Measurements from ENCODE around the gene APBB2. TPM values are rescaled to one million over a fixed set of nuclear protein-coding genes. Genes with fewer than 3 reads are reported as not detected.

APBB2 gene
- total RNA-seq, 3 donors from 2014 or later (not counting 1 experiment from before 2014, with no cell fraction given): 0.38 to 0.48 TPM; not detected in 1

DNA sequence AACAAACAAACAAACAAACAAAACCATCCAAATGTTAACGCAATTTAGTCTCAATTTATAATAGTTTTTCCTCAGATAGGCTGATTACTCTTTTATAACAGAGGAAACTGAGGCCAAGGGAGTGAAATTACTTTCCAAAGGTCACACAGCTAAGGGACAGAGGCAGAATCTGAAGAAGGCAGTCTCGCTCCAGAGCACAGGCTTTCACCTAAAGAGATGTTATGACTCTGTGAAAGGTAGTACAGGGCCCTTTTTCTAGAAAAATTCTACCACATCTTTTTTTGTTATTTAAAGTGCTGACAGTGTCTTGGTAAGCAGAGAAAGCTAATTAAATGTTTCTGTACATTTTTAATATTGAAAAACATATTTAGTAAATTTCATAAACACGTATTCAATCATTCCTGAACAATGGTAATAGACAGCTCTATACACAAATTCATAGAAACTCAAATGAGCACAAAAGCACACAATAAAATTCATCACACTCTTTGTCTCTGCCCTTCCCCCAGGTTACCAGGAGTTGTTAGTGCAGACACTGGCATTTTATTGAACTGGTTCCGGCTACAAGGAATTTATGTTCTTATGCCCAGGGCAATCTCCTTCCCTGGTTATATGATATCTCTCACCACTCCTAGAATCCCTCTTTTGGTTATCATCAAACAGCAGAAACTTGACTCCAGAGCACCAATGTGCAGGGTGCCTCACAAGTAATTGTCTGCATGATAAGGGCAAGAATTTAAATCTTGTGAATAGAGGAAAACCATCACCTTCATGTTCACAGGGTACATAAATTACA, 7.7 kb upstream of the APBB2 start:
- TF ChIP-seq, protein P1, sequence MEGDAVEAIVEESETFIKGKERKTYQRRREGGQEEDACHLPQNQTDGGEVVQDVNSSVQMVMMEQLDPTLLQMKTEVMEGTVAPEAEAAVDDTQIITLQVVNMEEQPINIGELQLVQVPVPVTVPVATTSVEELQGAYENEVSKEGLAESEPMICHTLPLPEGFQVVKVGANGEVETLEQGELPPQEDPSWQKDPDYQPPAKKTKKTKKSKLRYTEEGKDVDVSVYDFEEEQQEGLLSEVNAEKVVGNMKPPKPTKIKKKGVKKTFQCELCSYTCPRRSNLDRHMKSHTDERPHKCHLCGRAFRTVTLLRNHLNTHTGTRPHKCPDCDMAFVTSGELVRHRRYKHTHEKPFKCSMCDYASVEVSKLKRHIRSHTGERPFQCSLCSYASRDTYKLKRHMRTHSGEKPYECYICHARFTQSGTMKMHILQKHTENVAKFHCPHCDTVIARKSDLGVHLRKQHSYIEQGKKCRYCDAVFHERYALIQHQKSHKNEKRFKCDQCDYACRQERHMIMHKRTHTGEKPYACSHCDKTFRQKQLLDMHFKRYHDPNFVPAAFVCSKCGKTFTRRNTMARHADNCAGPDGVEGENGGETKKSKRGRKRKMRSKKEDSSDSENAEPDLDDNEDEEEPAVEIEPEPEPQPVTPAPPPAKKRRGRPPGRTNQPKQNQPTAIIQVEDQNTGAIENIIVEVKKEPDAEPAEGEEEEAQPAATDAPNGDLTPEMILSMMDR (IDR thresholded peaks at IDR 0.05): no peak
- Histone ChIP-seq H3K4me1 (ENCODE audit: control insufficient read depth, insufficient read depth, low read length) (no peaks in the 10 kb centered on the region), H3K9me3 (ENCODE audit: control insufficient read depth, insufficient read depth, low read length) (no peaks in the 10 kb centered on the region), H3K27ac (ENCODE audit: low read length) (no peak overlapping the region), H3K27me3 (ENCODE audit: control insufficient read depth, insufficient read depth, low read length) (peaks cover 3% of the 10 kb centered on the region), H3K36me3 (ENCODE audit: control insufficient read depth, insufficient read depth, low read length) (no peaks in the 10 kb centered on the region), H3K4me3 (ENCODE audit: low read length) (no peak overlapping the region)
- Mint-ChIP-seq H3K27me3 (ENCODE audit: low read depth in 2 of 2) (peaks cover 14 to 23% of the 10 kb centered on the region in 2 donors), H3K9me3 (no peaks in the 10 kb centered on the region), H3K27ac (no peak overlapping the region), H3K4me3 (no peak overlapping the region), H3K36me3 (no peaks in the 10 kb centered on the region), H3K4me1 (peaks cover 0 to 1% of the 10 kb centered on the region in 2 donors)
- WGBS (ENCODE audit: insufficient coverage): 86% methylated on average over 4 of the region's 4 CpGs
- intact Hi-C loops (cut with micrococcal nuclease): no loop called here
- ATAC-seq: no peak
- DNase-seq: no peak

- Histone ChIP-seq H3K4me1 (ENCODE audit: control insufficient read depth, insufficient read depth, low read length) (peaks cover 14% of the 10 kb centered on the region), H3K9me3 (ENCODE audit: control insufficient read depth, insufficient read depth, low read length) (no peaks in the 10 kb centered on the region), H3K27me3 (ENCODE audit: control insufficient read depth, insufficient read depth, low read length) (peaks cover 18% of the 10 kb centered on the region), H3K27ac (ENCODE audit: low read length) (no peak overlapping the region), H3K36me3 (ENCODE audit: control insufficient read depth, insufficient read depth, low read length) (no peaks in the 10 kb centered on the region), H3K4me3 (ENCODE audit: low read length) (no peak overlapping the region)
- Mint-ChIP-seq H3K9me3 (peaks cover 0 to 4% of the 10 kb centered on the region in 2 donors), H3K4me3 (no peak overlapping the region), H3K4me1 (peaks cover 13 to 14% of the 10 kb centered on the region in 2 donors), H3K36me3 (no peaks in the 10 kb centered on the region), H3K27me3 (ENCODE audit: low read depth in 2 of 2) (peaks cover 32 to 40% of the 10 kb centered on the region in 2 donors), H3K27ac (no peak overlapping the region)
- ATAC-seq (no peak), DNase-seq (no peak)
- TF ChIP-seq, protein P1 (IDR thresholded peaks at IDR 0.05): no peak
- intact Hi-C loops (cut with micrococcal nuclease): no loop called here
- 88% methylated on average over 2 of the region's 3 CpGs for WGBS (ENCODE audit: insufficient coverage)
Observed at GRCh38 chr4:41219421-41219950, 5.1 kb upstream of the APBB2 start.

- H3K4me3 ChIP-seq (ENCODE audit: low read length): no peak overlapping the region
- DNase-seq (no peak), ATAC-seq (no peak)
- no peaks in the 10 kb centered on the region for H3K9me3 ChIP-seq (ENCODE audit: control insufficient read depth, insufficient read depth, low read length)
- Mint-ChIP-seq H3K27ac (no peak overlapping the region), H3K36me3 (no peaks in the 10 kb centered on the region), H3K4me3 (no peak overlapping the region), H3K27me3 (ENCODE audit: low read depth in 2 of 2) (peaks cover 33 to 40% of the 10 kb centered on the region in 2 donors), H3K4me1 (peaks cover 13 to 15% of the 10 kb centered on the region in 2 donors), H3K9me3 (peaks cover 0 to 4% of the 10 kb centered on the region in 2 donors)
- H3K27ac ChIP-seq (ENCODE audit: low read length): no peak overlapping the region
- intact Hi-C loops (cut with micrococcal nuclease): no loop called here
- peaks cover 17% of the 10 kb centered on the region for H3K4me1 ChIP-seq (ENCODE audit: control insufficient read depth, insufficient read depth, low read length)
- peaks cover 22% of the 10 kb centered on the region for H3K27me3 ChIP-seq (ENCODE audit: control insufficient read depth, insufficient read depth, low read length)
- TF ChIP-seq, protein P1 (IDR thresholded peaks at IDR 0.05): no peak
- 95% methylated on average over 2 of the region's 3 CpGs for WGBS (ENCODE audit: insufficient coverage)
- H3K36me3 ChIP-seq (ENCODE audit: control insufficient read depth, insufficient read depth, low read length): no peaks in the 10 kb centered on the region
Observed at GRCh38 chr4:41218703-41219102, 4.4 kb upstream of the APBB2 start.

All from natural killer cell (primary cell).